BLaER1 (cell line): ENCODE measurements around the gene PHKG2.

Experiments
- H3K27ac ChIP-seq: shearing (Covaris generic); formaldehyde crosslinking; 2 replicates; pipeline ENCODE4 v1.8.1; 2022
- H3K27me3 ChIP-seq: shearing (Covaris generic); formaldehyde crosslinking; 2 replicates; pipeline ENCODE4 v1.8.1; 2022
- H3K36me3 ChIP-seq: shearing (Covaris generic); formaldehyde crosslinking; 2 replicates; pipeline ENCODE4 v1.8.1; 2022
- H3K4me1 ChIP-seq: shearing (Covaris generic); formaldehyde crosslinking; 2 replicates; pipeline ENCODE4 v1.8.1; 2022
- H3K4me2 ChIP-seq: shearing (Covaris generic); formaldehyde crosslinking; 2 replicates; pipeline ENCODE4 v1.8.1; 2022
- H3K4me3 ChIP-seq: shearing (Covaris generic); formaldehyde crosslinking; 2 replicates; pipeline ENCODE4 v1.8.1; 2022
- H3K9ac ChIP-seq: shearing (Covaris generic); formaldehyde crosslinking; 2 replicates; pipeline ENCODE4 v1.8.1; 2022
- H3K9me3 ChIP-seq: shearing (Covaris generic); formaldehyde crosslinking; 2 replicates; pipeline ENCODE4 v1.8.1; 2022
- H4K20me1 ChIP-seq: shearing (Covaris generic); formaldehyde crosslinking; 2 replicates; pipeline ENCODE4 v1.8.1; 2022
- Cebpa-rat ChIP-seq: shearing (Covaris generic); IDR thresholded peaks from 2 replicates; pipeline ENCODE4 v1.8.1; 2022

The PHKG2 gene

DNA sequence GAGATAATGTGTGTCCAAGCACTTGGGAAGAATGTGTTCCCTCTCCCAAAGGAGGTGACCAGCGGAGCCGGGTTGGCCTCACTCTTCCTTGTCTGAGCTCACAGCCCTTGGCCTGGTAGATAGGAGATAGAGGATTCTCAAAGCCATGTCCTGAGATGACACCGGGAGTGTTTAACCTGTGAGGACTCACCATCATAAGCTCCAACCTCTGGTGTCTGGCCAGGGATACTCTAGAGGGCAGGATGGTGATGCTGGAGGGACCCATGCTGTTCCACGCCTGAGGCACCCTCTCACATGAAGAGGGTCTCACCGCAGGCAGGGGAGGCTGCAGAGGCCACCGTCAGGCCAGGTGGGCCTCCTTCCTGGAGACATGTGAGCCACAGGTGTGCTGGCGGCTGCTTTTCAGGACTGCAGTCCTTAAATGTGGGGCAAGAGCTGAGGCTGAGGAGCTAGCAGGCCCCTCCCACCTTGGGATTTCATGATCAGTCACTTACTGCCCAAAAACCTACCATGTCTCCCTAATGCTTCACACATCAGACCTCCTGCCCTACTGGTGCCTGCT, 45.4 kb downstream of the PHKG2 start:
- H3K4me2 ChIP-seq: no peak overlapping the region
- peaks cover 3% of the 10 kb centered on the region for H3K4me1 ChIP-seq
- H3K36me3 ChIP-seq: no peaks in the 10 kb centered on the region
- no peak overlapping the region for H3K4me3 ChIP-seq
- H3K9ac ChIP-seq: no peak overlapping the region
- no peak for TF ChIP-seq Cebpa-rat
- no peaks in the 10 kb centered on the region for H4K20me1 ChIP-seq
- no peaks in the 10 kb centered on the region for H3K27me3 ChIP-seq
- H3K9me3 ChIP-seq: no peaks in the 10 kb centered on the region
- H3K27ac ChIP-seq: no peak overlapping the region

DNA sequence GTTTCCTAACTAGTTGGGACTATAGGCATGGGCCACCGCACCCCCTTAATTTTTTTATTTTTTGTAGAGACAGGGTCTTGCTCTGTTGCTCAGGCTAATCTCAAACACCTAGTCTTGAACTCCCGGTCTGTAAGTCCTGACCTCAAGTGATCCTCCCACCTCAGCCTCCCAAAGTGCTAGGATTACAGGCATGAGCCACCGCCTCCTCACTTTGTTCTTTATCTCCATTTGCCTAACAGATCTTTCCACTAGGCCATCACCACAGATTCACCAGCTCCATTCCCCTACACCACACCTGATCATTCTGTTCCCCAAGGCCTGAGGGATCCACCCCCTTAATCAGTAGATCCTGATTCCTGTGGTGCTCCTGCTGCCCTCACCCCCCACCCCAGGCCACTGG, 46.4 kb downstream of the PHKG2 start:
- Histone ChIP-seq H3K27ac (no peak overlapping the region), H3K27me3 (no peaks in the 10 kb centered on the region), H3K4me3 (no peak overlapping the region), H3K4me1 (no peaks in the 10 kb centered on the region), H3K36me3 (no peaks in the 10 kb centered on the region), H3K4me2 (no peak overlapping the region), H3K9ac (no peak overlapping the region), H3K9me3 (no peaks in the 10 kb centered on the region), H4K20me1 (no peaks in the 10 kb centered on the region)
- TF ChIP-seq Cebpa-rat: no peak

DNA sequence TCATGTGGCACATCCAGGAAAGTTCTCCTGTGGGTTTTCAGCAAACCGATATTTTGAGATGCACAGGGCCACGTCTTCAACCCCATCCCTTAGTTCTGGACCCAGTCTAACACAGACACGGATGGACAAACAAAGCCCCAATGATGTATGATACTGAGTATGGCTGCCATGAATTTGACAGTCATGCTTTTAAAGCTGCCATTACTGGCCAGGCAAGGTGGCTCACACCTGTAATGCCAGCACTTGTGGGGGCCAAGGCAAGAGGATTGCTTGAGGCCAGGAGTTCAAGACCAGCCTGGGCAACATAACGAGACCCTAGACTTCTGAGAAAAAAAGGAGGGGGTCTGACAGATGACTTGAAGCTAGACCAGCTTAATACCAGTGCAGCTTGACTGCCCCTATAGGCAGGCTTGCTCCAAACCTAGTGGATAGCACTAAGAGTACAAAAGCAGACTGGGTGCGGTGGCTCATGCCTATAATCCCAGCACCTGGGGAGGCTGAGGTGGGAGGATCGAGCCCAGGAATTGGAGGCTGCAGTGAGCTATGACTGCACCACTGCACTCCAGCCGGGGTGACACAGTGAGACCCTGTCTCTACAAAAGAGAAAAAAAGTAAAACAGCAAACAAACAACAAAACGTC, 49.6 kb downstream of the PHKG2 start:
- Histone ChIP-seq H3K4me1 (no peaks in the 10 kb centered on the region), H3K36me3 (no peaks in the 10 kb centered on the region), H3K27ac (no peak overlapping the region), H3K4me3 (no peak overlapping the region), H3K27me3 (no peaks in the 10 kb centered on the region), H3K4me2 (no peak overlapping the region), H3K9ac (no peak overlapping the region), H4K20me1 (no peaks in the 10 kb centered on the region), H3K9me3 (no peaks in the 10 kb centered on the region)
- TF ChIP-seq Cebpa-rat: no peak
